Measurements from ENCODE around the gene LSR.

- TF ChIP-seq YY1 (IDR thresholded peaks at IDR 0.05; ENCODE audit: insufficient read depth, insufficient read length) (no peak), ZNF274 (IDR thresholded peaks at IDR 0.05; ENCODE audit: low read depth, low read length) (no peak)
These were observed 43.9 kb downstream of the LSR start for GRCh38 chr19:35292421-35293362.

Measured in NT2/D1 (cell line).